Cardiac fibroblast (primary cell): ENCODE measurements around the gene TC2N.
"Not testable (repeated sequence)": the region's sequence is repeated elsewhere in the genome, so short reads cannot be mapped to it uniquely, and the experiment has no call there.

Source experiments
- DNase-seq, 2 donors: peaks; one replicate each; pipeline versions ENCODE4 v3.0.0 to v3.0.0-alpha.2; 2010; ENCODE audit warnings: low read depth in 2 of 2
- H3K4me3 ChIP-seq, 2 donors: replicated peaks in 1 of 2; 1 replicate in 1 of 2; 2 replicates in 1 of 2; pipeline ENCODE4 v1.5.1; 2011; ENCODE audit warnings: low read depth in 2 of 2, low read length in 2 of 2, mild to moderate bottlenecking in 2 of 2, moderate library complexity in 1 of 2
- CTCF ChIP-seq: IDR thresholded peaks from one replicate; pipeline ENCODE4 v1.5.1; 2011; ENCODE audit warnings: low read depth, mild to moderate bottlenecking, low read length, inconsistent platforms

Gene TC2N

GRCh38 chr14:91827746-91828145 lies 39.6 kb downstream of the TC2N start:
- no peak overlapping the region for H3K4me3 ChIP-seq
- TF ChIP-seq CTCF, result no peak
- no peak for DNase-seq

- no peak for TF ChIP-seq CTCF
- DNase-seq, result no peak
- no peak overlapping the region for H3K4me3 ChIP-seq
Observed at GRCh38 chr14:91817566-91818325, 49.6 kb downstream of the TC2N start.

DNA sequence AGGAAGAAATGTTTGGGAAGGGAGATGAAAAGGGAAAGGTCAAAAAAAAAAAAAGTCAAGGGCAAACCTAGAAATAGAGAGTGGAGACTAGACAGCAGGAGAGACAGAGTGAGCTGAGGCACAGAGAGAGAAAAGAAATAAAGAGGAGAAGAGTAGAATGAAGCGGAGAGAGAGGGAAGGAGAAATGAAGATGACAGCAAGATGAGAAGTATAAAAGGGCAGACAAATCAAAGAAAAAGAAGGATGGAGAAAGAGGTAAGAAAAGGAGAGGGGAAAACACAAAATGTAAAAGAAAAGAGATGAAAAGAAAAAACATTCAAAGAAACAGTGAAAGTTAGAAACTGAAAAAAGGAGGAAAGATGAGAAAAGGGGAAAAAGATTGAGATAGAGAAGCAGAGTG lies 53.0 kb downstream of the TC2N start:
- no peak for TF ChIP-seq CTCF
- no peak for DNase-seq
- H3K4me3 ChIP-seq, result no peak overlapping the region

GRCh38 chr14:91810699-91811098 lies 56.6 kb downstream of the TC2N start:
- DNase-seq, result no peak
- no peak overlapping the region for H3K4me3 ChIP-seq
- TF ChIP-seq CTCF, result no peak

DNA sequence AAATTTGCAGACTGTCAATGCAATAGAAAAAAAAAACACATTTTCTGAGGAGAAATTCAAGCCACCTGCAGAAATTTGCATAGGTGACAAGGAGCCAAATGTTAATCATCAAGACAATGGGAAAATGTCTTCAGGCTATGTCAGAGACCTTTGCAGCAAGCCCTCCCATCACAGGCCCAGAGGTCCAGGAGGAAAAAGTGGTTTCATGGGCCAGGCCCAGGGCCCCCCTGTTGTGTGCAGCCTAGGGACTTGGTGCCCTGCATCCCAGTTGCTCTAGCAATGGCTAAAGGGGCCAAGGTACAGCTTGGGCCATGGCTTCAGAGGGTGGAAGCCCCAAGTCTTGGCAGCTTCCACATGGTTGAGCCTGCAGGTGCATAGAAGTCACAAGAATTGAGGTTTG lies 60.6 kb downstream of the TC2N start:
- DNase-seq, result no peak
- no peak for TF ChIP-seq CTCF
- H3K4me3 ChIP-seq, result no peak overlapping the region

DNA sequence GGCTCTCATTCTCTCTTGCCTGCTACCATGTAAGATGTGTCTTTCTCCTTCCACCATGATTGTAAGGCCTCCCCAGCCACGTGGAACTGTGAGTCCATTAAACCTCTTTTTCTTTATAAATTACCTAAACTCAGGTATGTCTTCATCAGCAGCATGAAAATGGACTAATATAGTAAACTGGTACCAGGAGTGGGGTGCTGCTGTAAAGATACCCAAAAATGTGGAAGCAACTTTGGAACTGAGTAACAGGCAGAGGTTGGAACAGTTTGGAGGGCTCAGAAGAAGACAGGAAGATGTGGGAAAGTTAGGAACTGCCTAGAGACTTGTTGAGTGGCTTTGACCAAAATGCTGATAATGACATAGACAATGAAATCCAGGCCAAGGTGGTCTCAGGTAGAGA lies 61.2 kb downstream of the TC2N start:
- not testable (repeated sequence) for DNase-seq, H3K4me3 ChIP-seq

DNA sequence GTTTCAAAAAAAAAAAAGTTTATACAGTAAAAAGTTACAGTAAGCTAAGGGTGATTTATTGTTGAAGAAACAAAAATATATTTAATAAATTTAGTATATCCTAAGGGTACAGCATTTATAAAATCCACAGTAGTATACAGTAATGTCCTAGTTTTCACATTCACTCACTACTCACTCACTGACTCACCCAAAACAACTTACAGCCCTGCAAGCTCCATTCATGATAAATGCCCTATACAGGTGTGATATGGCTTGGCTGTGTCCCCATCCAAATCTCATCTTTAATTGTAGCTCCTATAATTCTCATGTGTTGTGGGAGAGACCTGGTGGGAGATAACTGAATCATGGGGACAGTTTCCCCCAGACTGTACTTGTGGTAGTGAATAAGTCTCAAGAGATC lies 61.7 kb downstream of the TC2N start:
- TF ChIP-seq CTCF, result no peak
- no peak for DNase-seq
- no peak overlapping the region for H3K4me3 ChIP-seq
